Measurements from ENCODE around the gene ARAP1.

ARAP1 gene

GRCh38 chr11:72721689-72722049 lies 30.5 kb downstream of the ARAP1 start:
- DNase-seq: no peak

DNA sequence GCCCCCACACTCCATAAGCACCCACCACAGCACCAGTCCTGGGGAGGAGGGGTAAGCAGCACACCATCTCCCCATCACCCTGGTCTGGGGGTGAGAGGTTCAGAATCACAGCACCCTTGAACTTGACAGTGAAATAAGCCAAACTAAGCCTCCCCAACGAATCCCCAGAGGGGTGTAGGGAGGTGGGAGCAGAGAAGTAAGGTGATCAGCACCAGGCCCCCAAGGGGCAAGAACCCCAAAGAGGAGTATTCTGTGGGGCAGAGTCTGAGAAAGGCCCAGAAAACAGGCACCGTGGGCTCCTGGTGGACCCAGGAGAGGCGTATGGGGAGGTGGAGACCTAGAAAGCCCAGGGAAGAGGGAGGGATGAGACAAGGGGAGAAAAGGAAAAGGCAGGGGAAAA lies 30.9 kb downstream of the ARAP1 start:
- DNase-seq: no peak

DNA sequence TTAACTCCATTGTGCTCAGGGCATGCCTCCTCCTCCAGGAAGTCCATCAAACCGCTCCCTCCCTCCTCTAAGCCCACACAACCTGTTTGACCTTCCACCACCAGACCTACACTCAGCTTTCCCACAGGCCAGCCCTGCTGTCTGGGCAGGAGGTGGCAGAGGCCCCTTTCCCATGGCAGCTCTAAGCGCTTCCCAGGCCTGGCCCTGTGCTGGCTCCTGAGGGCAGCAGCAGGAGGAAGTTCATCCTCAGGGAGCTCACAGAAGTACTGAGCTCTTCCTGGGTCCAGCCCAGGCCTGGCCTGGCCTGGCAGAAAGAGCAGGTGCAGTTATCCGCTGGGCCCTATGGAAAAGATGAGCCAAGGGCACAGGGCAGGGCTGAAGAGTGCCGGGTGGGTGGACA lies 31.4 kb downstream of the ARAP1 start:
- DNase-seq: no peak

DNA sequence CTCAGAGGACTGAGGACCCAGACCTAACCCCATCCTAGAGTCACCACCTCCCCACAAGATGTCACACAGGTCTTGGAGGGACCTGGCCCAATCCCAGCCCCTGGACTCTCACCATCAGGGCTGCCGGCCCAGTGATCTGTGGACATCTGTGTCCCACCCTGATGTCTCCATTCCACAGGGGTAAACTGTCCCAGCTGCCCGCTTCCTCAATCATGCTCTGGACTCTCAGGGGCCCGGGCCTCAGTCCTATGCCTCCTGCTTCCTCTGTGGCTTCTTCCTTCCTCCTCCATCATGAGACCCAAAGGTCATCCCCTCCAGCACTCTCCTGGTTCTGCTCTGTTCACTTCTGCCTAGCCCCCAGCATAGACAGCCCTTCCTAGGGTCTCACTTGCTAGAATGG lies 32.2 kb downstream of the ARAP1 start:
- no peak for DNase-seq

DNA sequence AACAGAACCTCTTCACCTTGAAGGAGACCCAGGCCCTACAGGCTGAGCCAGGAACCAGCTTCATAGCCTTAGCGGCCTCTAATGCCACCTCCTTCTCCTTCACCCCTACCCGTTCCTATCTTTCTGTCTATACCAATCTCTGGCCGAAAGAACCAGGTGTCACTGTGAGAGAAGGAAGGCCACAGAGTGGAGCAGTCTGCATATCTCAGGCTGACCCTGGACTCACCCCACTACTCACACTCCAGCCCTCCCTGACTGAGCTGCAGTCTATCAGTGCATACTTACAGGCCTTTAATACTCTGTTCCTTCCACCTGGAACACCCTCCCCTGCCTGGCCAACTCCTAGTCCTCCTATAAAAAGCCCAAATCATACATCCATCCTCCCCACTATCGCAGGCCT lies 32.7 kb downstream of the ARAP1 start:
- DNase-seq: no peak

- no peak for DNase-seq
These were observed 33.1 kb downstream of the ARAP1 start for GRCh38 chr11:72719144-72719543.

DNA sequence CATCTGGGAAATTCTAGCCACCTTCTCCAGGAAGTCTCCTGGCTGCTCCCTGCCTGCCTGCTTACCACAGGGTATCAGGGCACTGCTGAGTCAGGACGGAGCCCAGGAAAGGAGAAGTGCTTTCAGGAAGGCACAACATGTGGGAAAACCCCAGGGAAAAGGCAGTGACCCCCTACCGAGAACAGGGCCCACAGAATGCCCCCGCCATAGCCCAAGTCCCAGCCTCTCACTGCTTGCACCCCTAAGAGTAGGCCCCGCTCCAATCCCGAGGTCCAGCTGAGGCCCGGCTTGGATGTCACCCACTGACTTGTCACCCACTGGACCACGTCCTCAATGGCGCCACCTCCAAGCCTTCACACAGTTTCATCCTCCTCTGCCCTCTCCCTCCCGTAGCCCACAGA lies 34.1 kb downstream of the ARAP1 start:
- DNase-seq: no peak

DNA sequence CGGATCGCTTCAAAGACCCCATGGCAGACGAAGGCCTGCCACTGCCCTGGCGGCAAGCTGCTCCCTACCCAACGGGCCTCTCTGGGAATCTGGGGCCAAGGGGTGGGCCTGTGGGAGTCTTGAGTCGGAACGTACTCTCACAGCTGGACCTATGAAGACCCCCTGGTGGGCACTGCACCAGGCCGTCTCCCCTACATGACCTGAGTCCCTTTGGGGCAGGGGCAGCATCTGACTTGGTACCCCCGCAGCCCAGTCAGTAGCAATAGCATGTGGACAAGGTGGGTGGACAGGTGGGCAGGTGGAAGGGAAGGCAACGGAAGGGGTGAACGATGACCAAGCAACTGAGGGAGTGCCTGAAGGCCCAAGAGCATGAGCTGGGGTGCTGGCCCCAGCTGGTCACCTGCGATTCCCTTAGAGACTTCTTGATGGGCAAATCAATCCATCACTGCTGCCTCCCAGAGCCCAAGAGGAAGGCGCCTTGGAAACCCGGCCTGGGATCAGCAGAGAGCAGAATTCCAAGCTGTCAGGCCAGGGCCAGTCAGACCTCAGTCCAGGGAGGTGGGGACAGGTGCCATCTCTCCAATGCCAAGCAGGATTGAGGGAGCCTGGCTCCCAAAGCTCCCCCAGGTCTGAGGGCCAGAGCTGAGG lies 35.3 kb downstream of the ARAP1 start:
- no peak for DNase-seq

DNA sequence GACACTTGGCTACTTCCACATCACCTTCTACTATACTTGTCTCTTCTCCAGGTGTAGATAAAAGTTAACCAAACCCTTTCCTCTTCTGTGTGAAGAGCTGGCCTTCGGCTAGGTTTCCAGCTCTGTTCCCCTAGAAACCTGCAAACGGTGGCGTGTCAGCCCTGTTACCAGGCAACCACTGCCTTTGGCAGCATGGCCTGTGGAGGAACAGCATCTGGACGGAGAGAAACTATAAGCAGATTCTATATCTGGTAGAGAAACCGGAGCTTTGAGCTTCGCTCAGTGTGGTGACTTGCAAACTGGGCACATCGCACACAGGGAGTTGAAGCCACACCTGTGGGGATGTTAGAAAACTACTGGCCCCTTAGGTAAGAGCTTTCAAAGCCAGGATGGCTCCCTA lies 35.9 kb downstream of the ARAP1 start:
- no peak for DNase-seq

- no peak for DNase-seq
These were observed 39.4 kb downstream of the ARAP1 start for GRCh38 chr11:72712841-72713240.

DNA sequence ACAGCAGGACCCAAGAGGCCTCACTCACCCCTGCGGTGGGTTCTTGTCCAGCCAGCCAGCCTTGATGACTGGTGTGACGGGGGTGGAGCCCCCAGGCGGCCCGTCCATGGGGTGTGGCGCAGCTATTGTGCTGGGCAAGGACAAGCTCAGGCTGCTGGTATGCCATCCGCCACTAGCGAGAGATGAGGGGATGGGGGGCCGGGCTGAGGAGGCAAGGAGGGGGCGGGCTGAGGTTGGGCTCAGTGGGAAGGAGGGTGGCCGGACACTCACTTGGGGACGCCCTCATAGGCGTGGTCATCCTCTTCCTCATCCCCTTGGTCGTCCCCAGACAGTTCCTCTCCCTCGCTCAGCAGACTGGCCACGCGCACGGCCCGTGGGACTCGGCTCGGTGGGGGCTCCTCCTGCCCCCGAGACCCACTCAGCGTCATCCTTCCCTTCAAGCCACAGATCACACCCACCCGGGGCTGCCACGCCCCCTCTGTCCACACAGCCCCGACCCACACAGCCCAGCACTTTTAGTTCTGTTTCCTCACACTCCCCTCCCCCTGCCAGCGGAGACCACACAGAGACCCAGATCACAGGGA lies 39.9 kb downstream of the ARAP1 start:
- DNase-seq: no peak

DNA sequence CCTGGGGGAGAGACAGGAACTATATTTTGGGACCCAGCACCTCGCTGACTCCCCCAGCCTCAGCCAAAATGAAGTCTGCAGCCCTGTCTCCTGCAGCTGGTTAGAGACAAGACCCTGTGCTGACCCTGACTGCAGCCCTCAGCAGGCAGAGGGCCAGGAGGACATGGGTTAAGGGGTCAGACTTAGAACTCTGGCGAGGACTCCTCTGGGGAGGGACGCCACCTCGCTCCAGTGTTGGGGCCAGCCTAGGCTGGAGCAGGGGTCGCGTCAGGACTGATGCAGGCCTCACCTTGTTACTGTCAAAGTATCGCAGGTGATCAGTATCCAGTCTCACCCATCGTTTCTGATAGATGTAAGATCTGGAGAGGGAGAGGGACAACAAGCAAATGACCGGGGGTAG lies 41.1 kb downstream of the ARAP1 start:
- DNase-seq: no peak

GRCh38 chr11:72710278-72710677 lies 41.9 kb downstream of the ARAP1 start:
- DNase-seq: no peak

GRCh38 chr11:72709478-72710238 lies 42.5 kb downstream of the ARAP1 start:
- DNase-seq: no peak

DNA sequence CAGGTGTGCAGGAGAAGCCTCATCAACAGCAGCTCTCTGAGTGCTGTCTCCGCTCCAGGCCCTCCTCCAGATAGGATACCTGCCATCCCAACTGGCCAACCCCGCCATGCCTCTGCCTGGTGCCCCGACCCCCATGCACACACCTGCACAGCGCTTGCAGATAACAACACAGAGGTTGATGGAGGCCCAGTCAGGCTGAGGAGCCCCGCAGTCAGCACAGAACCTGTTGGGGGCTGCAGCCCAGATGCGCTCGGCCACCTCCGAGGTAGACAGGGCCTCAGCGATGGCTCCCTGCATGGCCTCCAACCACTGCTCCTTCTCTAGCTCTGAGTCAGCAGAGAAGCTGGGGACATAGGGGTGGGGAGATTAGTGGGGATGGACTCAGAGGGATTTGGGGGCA lies 45.2 kb downstream of the ARAP1 start:
- no peak for DNase-seq

DNA sequence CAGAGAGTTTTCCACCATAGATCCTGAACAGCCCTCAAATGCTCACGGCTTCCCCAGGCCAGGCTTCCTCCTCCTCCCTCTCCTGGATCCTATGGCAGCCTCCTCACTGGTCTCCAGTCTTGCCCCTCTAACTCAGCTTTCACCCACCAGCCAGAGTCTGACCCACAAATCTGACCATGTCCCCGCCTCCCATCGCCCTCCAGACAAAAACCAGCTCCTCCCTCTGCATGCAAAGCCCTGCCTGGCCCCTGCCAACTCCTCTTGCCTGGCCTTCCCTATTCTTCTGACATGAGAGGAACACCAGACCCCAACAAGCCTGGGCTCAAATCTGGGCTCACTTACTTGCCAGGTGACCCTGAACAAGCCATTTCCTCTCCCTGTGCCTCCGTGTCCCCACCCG lies 45.6 kb downstream of the ARAP1 start:
- DNase-seq: no peak

- no peak for DNase-seq
These were observed 46.5 kb downstream of the ARAP1 start for GRCh38 chr11:72705442-72706365.

DNA sequence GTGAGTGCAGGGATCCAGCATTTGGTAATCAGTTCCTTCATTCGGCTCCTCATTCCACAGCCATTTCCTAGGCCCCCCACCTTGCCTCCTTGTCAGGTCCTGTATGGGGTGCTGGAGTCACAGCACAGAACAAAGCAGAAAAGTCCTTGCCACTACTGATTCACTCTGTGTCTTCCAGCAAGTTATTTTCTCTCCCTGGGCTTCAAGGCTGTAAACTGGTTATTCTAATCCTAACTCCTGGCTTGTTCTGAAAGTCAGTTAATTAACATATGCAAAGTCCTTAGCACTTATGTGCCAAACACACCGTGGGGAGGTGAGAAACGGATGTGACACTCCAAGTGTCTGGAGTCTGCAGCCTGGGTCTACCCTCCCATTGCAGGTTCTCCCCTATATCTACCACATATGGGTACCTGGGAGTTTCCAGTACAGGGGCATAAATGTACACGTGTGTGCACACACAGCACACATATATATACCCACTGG lies 47.4 kb downstream of the ARAP1 start:
- DNase-seq: no peak

DNA sequence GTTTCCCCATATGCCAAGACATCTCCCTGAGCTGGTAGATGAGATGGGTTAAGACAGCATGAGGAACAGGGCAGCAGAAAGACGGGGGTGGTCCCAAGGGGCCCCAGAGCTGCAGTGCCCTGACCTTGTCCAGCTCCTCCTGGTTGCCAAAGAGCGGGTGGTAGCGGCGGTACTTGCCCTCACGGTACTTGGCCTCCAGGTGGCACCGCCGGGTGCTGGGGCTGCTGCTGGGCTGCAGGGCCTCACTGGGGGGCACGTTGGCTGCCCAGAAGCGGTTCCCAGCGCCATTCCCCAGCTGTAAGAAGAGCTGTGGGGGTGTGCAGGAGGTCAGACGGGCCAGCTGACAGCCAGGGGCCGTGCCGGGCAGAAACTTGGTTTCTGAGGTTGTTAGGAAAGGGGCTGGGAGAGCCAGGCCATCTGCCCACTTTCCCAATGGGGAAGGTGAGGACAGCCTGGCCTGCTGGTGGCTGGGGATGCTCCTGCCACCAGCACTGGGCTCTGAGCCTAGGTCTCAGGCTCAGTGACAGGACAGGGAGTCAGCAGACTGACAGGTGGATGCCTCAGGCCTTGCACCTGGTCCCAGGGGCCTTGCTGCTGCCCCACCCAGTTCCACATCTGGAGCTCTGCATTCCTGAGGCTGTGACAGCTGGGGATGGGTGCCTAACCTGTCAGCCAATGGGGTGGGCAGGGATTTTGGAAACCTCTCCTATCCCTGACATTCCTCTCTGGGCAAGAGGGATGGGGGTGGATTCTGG lies 48.0 kb downstream of the ARAP1 start:
- DNase-seq: no peak

DNA sequence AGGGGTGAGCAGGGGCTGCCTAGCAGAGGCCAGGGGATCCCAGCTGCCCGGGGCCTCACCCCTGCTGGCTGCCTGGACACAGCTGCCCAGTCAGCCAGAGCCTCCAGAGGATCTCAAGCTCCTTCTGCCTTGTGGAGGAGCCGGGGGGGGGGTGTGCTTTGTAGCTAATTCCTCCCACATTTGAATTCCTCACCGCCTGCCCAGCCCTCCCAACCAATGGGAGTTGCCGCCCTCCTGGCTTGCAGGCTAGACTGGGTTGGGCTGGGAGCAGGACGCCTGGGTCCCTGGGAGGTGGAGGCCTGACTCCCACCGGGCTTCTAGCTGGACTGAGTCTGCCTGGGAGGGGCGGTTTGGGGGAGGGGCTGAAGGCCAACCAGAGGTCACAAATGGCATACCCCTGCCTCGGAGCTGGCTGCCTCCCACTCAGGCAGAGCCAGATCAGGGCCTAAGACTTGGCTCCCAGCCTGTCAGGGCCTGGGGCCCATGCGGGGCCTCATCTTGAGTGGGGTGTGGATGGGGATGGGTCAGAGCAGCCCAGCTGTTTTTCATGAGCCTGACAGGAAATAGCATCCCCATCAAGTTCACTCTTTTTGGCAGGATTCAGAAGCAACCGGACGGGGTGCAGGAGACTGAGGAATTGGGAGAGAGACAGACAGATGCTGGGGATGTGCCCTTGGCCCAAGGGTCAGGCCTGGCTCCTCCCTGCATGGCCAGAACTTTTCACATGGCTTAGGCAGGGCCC lies 48.8 kb downstream of the ARAP1 start:
- no peak for DNase-seq

GRCh38 chr11:72702577-72703241 lies 49.5 kb downstream of the ARAP1 start:
- no peak for DNase-seq

Measured in NCI-H510A treated with DMSO at 0.1 percent for 48 hours (cell line).